ENCODE results near the gene PGAP2.
"Not testable (repeated sequence)": the region's sequence is repeated elsewhere in the genome, so short reads cannot be mapped to it uniquely, and the experiment has no call there.

The PGAP2 gene

DNA sequence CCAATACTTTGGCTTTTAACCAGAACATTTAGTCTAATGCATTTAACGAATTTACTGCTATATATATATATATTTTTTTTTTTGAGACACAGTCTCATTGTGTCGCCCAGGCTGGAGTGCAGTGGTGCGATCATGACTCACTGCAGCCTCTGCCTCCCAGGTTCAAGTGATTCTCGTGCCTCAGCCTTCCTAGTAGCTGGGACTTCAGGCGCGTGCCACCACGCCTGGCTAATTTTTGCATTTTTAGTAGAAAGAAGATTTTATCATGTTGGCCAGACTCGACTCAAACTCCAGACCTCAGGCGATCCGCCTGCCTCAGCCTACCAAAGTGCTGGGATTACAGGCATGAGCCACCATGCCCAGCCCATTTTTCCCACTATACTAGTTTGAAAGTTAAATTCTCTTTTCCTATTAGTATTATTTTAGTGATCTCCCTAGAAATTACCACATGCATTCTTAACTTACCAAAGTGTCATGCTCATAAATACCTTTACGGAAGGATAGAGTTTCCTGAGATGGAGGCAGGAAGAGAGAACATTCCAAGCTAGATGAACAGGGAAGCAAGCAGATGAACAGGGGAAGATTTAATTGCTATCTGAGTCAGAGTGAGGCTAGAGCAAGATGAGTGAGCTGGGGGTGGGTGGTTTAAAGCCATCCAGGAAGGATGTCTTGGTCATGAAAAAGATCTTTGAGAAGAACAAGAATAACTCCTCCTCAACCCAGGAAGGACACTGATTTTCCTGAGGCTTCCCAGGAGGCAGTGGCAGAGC, 4.4 kb upstream of the PGAP2 start:
- no peak for DNase-seq (ENCODE audit: low read depth in 2 of 2)

DNA sequence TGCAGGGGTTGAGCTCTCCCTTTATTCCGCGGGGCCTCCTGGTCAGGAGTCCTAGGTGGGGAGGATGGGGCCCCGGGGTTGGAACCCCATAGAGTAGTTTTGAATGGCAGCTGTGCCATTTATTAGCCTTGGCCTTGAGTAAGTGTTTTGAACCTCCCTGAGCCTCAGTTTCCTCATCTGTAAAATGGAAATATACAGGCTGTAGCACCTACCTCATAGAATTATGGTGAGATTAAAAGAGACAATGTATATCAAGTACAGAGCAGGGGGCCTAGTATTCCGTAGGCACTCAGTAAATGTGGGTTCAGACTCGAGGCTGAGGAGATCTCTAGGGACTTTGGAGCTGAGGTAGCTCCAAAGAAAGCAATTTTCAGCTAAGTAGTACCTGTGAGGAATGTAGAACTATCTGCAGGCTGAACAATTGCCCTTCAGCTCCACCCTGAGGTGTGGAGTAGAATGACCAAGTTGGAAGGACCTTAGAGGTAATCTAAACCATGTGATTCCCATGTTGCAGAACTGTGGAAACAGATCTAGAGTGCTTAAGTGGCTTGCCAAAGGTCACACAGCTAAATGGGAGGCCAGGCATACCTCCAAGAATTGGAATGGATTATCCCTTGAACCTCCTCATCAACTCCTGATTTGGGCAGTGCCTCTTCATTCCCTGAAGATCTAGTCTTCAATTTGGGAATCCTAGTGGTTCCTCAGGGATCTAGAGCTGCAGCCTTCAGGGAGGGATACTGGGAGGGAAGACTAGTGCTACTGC, 682 bp downstream of the PGAP2 start:
- DNase-seq (ENCODE audit: low read depth in 2 of 2), result no peak

- no peak for DNase-seq (ENCODE audit: low read depth in 2 of 2)
These were observed 1.2 kb downstream of the PGAP2 start for GRCh38 chr11:3809624-3809928.

DNA sequence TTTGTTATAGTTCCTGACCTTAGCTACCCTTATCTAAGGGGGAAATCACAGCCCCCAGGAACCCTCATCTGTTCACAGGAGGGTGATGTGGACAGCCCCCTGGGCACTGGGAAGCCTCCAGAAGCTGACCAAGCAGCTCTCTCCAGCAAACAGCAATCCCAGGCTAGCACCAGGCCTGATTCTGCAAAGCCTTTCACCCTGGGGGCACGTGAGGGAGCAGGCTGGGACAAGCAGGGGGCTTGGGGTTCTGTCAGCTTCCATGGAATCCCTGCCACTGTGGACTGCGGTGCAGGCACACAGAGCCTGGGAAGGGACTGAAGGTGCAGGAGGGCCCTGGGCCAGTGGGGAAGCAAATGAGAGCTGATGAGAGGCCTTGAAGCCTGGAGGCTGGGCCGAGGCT, 2.1 kb downstream of the PGAP2 start:
- DNase-seq (ENCODE audit: low read depth in 2 of 2), result no peak

GRCh38 chr11:3810951-3811350, 2.6 kb downstream of the PGAP2 start:
- no peak for DNase-seq (ENCODE audit: low read depth in 2 of 2)

- not testable (repeated sequence) for DNase-seq (ENCODE audit: low read depth in 2 of 2)
These were observed 6.5 kb downstream of the PGAP2 start for GRCh38 chr11:3814832-3815231.

DNA sequence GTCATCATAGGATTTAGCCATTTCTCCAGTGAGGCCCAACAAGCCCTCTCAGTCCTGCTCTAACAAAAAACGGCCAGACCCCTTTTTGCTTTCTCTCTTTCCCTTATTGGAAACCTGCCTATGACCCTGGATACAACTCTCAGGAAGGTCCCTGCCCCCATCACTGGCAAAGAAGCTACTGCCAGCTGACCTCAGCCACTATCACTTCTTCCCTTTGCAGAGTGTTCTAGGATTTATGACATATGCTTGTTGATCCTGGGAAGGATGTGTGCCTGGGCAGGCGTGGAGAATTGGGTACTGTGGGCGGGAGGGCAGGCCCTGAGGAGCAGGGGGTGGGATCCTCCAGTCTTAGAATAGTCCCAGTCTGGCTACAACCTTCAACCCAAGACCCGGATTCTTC, 7.5 kb downstream of the PGAP2 start:
- DNase-seq (ENCODE audit: low read depth in 2 of 2), result no peak

GRCh38 chr11:3816673-3817072, 8.3 kb downstream of the PGAP2 start:
- no peak for DNase-seq (ENCODE audit: low read depth in 2 of 2)

DNA sequence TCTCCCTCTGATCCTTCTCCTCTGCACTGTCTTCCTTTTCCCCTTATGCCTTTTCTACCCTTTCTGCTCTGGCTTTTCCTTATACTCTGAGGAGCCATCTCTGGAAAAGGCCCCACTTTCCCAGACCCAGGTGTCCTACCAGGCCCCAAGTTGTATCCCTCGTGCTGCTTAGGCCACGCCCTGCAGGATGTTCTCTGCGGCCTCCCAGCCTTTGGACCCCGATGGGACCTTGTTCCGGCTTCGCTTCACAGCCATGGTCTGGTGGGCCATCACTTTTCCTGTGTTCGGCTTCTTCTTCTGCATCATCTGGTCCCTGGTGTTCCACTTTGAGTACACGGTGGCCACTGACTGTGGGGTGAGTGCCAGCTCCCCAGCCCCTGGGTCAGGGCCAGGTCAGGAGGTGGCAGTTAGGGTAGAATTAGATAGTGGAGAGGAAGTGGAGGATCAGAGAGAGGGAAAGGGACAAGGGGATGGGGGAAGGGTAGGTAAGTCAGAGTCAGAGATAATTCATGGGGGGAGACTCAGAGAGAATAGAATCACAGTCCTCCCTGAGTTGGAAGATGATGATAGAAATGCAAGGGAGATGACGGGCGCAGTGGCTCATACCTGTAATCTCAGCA, 8.9 kb downstream of the PGAP2 start:
- DNase-seq (ENCODE audit: low read depth in 2 of 2), result no peak

GRCh38 chr11:3820971-3821370, 12.6 kb downstream of the PGAP2 start:
- no peak for DNase-seq (ENCODE audit: low read depth in 2 of 2)

GRCh38 chr11:3822312-3822711, 14.0 kb downstream of the PGAP2 start:
- no peak for DNase-seq (ENCODE audit: low read depth in 2 of 2)

DNA sequence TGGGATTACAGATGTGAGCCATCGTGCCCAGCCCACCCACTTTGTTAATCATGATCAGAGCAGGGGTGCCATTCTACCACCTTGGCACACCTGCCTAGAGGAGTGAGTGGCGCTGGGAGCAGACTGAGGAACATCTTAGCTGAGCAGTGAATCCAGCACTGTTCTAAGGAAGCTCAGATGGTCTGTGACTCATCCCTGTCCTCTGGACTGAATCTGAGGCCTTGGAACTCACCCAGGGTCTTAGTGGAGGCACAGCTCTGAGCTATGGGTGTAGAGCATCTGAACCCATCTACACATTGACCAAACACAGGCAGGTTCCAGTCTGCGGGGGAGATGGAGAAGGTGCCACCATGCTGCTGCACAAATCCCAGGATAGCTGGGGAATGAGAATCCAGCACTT, 14.9 kb downstream of the PGAP2 start:
- DNase-seq (ENCODE audit: low read depth in 2 of 2), result no peak

DNA sequence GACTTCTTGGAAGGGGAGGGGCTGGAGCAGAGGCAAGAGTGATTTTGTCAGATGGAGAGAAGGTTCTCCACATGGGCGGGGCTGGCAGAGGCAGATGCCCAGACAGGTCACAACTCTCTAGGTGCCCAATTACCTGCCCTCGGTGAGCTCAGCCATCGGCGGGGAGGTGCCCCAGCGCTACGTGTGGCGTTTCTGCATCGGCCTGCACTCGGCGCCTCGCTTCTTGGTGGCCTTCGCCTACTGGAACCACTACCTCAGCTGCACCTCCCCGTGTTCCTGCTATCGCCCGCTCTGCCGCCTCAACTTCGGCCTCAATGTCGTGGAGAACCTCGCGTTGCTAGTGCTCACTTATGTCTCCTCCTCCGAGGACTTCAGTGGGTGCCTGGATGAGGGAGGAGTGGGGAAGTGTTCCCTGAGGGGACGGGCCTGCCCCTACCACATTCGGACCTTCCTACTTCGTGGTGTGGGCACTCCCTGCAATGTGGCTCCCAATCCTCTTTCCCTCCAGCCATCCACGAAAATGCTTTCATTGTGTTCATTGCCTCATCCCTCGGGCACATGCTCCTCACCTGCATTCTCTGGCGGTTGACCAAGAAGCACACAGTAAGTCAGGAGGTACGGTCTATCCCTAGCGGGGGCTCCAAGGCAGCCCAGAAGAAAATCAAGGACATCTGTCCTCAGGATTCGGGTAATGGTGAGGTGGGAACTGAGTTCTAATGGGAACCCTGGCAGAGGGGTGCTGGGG, 15.6 kb downstream of the PGAP2 start:
- DNase-seq (ENCODE audit: low read depth in 2 of 2), result no peak

- peak; percentile 58 to 77 for DNase-seq (ENCODE audit: low read depth in 2 of 2)
These were observed 16.5 kb downstream of the PGAP2 start for GRCh38 chr11:3824714-3825472.

DNA sequence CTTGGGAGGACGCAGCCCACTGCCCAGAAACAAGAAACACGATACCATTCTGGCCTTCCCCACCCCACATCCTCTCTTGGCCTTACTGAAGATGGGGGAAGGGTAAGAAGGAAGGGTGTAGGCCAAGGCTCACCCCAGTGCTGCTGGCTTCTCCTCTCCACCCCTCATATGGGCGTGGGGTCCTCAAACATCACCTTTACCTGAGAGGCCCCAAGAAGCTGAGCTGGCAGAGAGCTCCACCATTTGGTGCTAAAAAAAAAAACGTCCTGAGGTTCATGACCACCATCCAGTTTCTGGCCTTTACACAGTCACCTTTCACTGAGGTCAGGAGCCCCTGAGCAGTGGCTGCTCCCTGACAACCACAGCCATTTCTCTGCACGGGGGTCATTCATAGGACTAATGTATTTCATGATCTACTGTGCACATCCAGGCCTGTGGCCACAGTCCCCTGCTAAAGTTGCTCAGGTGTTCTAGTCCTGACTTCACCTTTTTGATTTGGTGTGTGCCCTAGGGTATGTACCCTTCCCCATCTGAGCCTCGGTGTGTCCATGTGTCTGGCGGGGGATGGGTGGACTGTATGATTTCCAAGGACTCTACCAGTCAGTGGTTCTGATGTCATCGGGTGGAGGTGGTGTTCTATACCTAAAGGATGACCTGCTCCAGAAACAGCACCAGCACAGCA, 17.3 kb downstream of the PGAP2 start:
- no peak for DNase-seq (ENCODE audit: low read depth in 2 of 2)

GRCh38 chr11:3826721-3827120, 18.4 kb downstream of the PGAP2 start:
- no peak for DNase-seq (ENCODE audit: low read depth in 2 of 2)

- DNase-seq (ENCODE audit: low read depth in 2 of 2), result no peak
These were observed 19.2 kb downstream of the PGAP2 start for GRCh38 chr11:3827434-3828186.

DNA sequence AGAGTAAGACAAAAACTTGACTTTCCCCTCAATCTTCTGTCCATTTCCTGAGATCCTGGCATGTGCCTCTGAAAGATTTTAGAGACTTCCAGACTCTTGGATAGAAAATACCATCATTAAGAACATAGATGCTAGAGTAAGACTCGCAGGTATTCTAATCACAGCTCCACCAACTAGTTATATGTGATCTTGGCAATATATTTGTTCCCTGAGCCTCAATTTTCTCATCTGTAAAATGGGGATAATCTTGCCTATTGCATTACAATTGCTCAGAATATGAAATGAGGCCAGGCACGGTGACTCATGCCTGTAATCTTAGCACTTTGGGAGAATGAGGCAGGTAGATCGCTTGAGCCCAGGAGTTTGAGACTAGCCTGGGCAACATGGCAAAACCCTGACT, 21.7 kb downstream of the PGAP2 start:
- no peak for DNase-seq (ENCODE audit: low read depth in 2 of 2)

- DNase-seq (ENCODE audit: low read depth in 2 of 2), result no peak
These were observed 22.4 kb downstream of the PGAP2 start for GRCh38 chr11:3830730-3831129.
